ENCODE measurements around the gene LYRM4. TPM values are rescaled to one million over a fixed set of nuclear protein-coding genes. Genes with fewer than 3 reads are reported as not detected.

LYRM4 gene
- total and polyA plus RNA-seq, 12 donors: 18.3 to 33.0 (median 24.5) TPM

GRCh38 chr6:5151360-5151954 lies 109.3 kb downstream of the LYRM4 start:
- no peak for TF ChIP-seq CTCF (IDR thresholded peaks at IDR 0.05)
- Histone ChIP-seq H3K4me3 (no peak overlapping the region), H3K4me1 (peaks cover 0 to 7% (median 0%) of the 10 kb centered on the region in 9 donors), H3K9me3 (no peaks in the 10 kb centered on the region), H3K27me3 (no peaks in the 10 kb centered on the region), H3K36me3 (no peaks in the 10 kb centered on the region), H3K27ac (peak overlapping the region in 1 of 10 donors; percentile 14)
- intact Hi-C loops (cut with DNase I): no loop called here
- DNase-seq: no peak
- no peak for ATAC-seq
- WGBS, 2 donors: 69 to 77% methylated on average over 9 of the region's 9 CpGs

GRCh38 chr6:5150551-5151075 lies 110.1 kb downstream of the LYRM4 start:
- ATAC-seq (no peak), DNase-seq (no peak)
- WGBS, 2 donors: 88 to 92% methylated on average over 3 of the region's 3 CpGs
- Histone ChIP-seq H3K27ac (no peak overlapping the region), H3K4me3 (no peak overlapping the region), H3K36me3 (no peaks in the 10 kb centered on the region), H3K27me3 (no peaks in the 10 kb centered on the region), H3K4me1 (peaks cover 0 to 7% (median 0%) of the 10 kb centered on the region in 9 donors), H3K9me3 (no peaks in the 10 kb centered on the region)
- no peak for TF ChIP-seq CTCF (IDR thresholded peaks at IDR 0.05)
- intact Hi-C loops (cut with DNase I): no loop called here

- Histone ChIP-seq H3K9me3 (no peaks in the 10 kb centered on the region), H3K4me3 (no peak overlapping the region), H3K4me1 (peaks cover 0 to 7% (median 0%) of the 10 kb centered on the region in 9 donors), H3K27ac (no peak overlapping the region), H3K27me3 (no peaks in the 10 kb centered on the region), H3K36me3 (no peaks in the 10 kb centered on the region)
- ATAC-seq (no peak), DNase-seq (no peak)
- intact Hi-C loops (cut with DNase I): loop anchor here in 7 of 10 donors (5.0 to 10.0 kb wide), 10 partner anchors 55 to 1405 kb away; partner anchors contain the start of genes FARS2 (in 3 of the 7) and LYRM4 (in 3 of the 7)
- WGBS, 2 donors: 93 to 95% methylated on average over 6 of the region's 6 CpGs
- no peak for TF ChIP-seq CTCF (IDR thresholded peaks at IDR 0.05)
These were observed 110.9 kb downstream of the LYRM4 start for GRCh38 chr6:5149891-5150290.

- Histone ChIP-seq H3K4me3 (no peak overlapping the region), H3K9me3 (no peaks in the 10 kb centered on the region), H3K36me3 (no peaks in the 10 kb centered on the region), H3K27ac (no peak overlapping the region), H3K4me1 (peaks cover 0 to 7% (median 0%) of the 10 kb centered on the region in 9 donors), H3K27me3 (no peaks in the 10 kb centered on the region)
- WGBS, 2 donors: 91 to 92% methylated on average over 6 of the region's 6 CpGs
- no peak for DNase-seq
- no peak for TF ChIP-seq CTCF (IDR thresholded peaks at IDR 0.05)
- no peak for ATAC-seq
- intact Hi-C loops (cut with DNase I): loop anchor here in 7 of 10 donors (5.0 to 10.0 kb wide), 10 partner anchors 56 to 1406 kb away; partner anchors contain the start of genes FARS2 (in 3 of the 7) and LYRM4 (in 3 of the 7)
These were observed 111.5 kb downstream of the LYRM4 start for GRCh38 chr6:5149159-5149704.

All from heart right ventricle (tissue), 16 donors.